Epithelial cell of alveolus of lung (primary cell): ENCODE measurements around the gene SLC16A8. TPM values are rescaled to one million over a fixed set of nuclear protein-coding genes. Genes with fewer than 3 reads are reported as not detected.

Experiments used
- total RNA-seq: library from RNA; depleted of rRNA; stranded (reverse); fragments of >200 nt; gene quantifications from 2 replicates; pipeline ENCODE4 v1.2.1, GENCODE V29; 2015

The SLC16A8 gene, protein sequence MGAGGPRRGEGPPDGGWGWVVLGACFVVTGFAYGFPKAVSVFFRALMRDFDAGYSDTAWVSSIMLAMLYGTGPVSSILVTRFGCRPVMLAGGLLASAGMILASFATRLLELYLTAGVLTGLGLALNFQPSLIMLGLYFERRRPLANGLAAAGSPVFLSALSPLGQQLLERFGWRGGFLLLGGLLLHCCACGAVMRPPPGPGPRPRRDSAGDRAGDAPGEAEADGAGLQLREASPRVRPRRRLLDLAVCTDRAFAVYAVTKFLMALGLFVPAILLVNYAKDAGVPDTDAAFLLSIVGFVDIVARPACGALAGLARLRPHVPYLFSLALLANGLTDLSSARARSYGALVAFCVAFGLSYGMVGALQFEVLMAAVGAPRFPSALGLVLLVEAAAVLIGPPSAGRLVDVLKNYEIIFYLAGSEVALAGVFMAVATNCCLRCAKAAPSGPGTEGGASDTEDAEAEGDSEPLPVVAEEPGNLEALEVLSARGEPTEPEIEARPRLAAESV
- 0.80 TPM in 1 of 2 replicates, not detected in the other for total RNA-seq

DNA sequence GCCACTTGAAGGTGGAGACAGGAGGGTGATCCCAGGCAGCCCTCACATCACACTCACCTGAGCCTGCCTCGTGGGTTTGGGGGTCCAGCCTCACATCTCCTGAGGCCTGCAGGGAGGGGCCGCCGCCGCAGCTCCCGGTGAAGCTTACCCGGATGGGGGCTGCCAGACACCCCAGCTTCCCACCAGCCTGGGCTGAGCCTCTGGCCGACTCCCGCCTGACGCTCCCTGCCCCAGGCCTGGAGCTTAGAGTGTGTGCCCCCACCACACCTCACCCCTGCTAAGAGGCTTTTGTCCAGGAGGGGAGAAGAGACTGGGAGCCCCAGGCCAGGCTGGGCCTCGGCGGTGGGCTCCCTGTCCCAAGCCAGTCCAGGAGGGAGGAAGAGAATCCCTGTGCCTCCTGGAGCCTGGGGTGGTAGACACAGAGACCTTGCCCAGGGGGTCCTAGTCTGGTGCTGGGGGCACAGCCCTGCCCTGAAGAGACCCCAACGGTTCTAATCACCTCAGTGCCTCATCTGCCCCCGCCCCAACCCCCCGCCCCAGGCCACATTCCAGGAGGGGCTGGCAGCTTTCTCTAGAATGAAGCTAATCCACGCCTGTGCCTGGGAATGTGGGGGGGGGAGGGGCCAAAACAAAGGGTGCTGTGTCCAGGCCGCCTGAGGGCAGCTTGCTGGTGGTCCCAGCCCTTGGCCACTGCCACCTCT lies at the start of gene SLC16A8:
SLC16A8 (minus strand) TSS at position 254 of the 701 bp plus-strand sequence. CDS start 1,311 bp downstream, outside the sequence.

DNA sequence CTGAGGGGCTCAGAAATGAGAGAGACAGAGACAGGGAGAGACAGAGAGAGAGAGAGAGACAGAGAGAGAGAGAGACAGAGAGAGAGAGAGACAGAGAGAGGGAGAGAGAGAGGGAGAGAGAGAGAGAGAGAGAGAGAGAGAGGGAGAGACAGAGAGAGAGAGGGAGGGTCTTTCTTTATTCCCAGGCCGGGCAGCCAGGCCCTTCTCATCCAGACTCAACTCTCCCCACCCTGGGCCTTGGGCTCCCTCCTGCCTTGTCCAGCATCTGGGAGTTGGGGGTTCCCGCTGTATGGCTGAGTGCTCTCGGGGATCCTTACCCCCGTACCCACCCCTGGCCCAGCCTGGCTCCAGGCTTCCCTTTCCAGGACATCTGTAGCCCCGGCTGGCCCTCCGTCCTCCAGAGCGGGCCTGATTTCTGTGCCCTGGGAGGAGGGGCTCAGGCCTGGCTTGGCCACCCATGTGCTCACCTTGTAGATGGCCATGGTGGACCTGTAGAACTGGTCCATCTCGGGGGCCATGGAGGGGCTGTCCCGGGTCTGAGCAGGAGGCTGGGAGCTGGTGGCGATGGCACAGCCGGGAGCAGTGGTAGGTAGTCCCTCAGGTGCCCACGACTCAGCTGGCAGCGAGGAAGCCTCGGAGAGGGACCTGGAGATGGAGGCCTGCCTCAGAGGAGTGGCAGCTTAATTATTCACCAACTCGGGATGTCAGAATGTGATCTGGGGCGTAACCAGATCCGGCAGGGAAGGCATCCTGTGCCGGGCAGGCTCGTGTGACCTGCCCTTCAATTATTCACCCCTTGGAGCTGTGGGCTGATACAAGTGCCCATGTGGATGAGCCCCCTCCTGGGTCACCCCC lies 26.3 kb upstream of the SLC16A8 start, which contains the start of gene BAIAP2L2:
BAIAP2L2 (minus strand) TSS at position 677 of the 855 bp plus-strand sequence; CDS start at position 518, 159 bp downstream.

DNA sequence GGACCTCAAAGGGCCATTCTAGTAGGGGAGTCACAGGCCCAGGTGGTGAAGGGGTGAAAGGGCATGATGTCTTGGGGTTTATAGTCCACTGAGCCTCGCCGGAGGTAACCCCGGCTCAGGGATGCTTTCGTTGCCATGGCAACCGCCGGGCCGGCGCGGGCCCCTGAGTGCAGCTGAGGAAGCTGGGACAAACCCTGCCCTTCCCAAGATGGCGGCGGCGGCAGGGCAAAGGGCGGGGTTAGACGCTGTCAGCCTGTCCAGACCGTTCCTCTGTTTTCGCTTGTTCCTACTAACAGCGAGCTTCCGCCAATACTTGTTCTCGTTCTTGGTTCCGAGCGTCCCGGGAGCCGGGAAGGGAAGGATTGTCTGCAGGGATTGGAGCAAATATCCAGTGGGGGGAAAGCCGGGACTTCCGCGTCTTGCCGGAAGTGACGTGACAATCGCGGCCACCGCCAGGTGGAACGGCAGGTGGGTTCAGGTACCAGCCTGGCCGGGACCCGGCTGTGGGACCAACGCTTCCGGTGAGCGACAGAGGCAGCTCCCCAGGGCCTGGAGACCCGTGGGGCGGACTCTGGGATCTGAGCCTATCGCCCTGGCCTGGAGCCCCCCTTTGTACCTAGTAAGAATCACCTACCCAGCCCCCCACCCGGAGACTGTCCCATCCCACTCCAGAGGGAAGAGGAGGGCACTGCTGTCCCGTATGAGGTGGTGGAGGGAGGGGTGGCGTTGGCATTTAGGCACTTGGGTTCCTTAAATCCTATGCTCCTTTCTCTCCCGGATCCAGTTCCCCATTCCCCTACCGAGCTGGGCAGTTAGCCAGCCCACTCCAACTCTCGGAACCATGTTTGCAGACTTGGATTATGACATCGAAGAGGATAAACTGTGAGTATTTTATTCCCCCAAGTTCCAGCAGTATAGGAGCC lies 26.8 kb downstream of the SLC16A8 start, which contains the start of gene PICK1:
PICK1 (plus strand) TSS at position 436 of the 923 bp plus-strand sequence; CDS start at position 842, 406 bp downstream.

Other genes starting within 250 kb of the SLC16A8 start
- gene ANKRD54, start 239.8 kb downstream of the SLC16A8 start, total RNA-seq: 30.6 and 47.8 TPM in 2 replicates
- gene EIF3L, start 234.8 kb downstream of the SLC16A8 start, total RNA-seq: 467 and 631 TPM in 2 replicates
- gene MICALL1, start 177.9 kb downstream of the SLC16A8 start, total RNA-seq: 10.7 and 21.2 TPM in 2 replicates
- gene C22orf23, start 130.6 kb downstream of the SLC16A8 start, total RNA-seq: 0.13 and 3.0 TPM in 2 replicates
- 72.3 and 86.5 TPM in 2 replicates for gene POLR2F, start 130.5 kb downstream of the SLC16A8 start, total RNA-seq
- not detected in 2 replicates for gene SOX10, start 99.6 kb downstream of the SLC16A8 start, total RNA-seq
- 5.2 and 16.8 TPM in 2 replicates for gene PICK1, start 26.8 kb downstream of the SLC16A8 start, total RNA-seq
- 0.13 and 4.4 TPM in 2 replicates for gene BAIAP2L2, start 26.5 kb upstream of the SLC16A8 start, total RNA-seq
- 3.5 and 25.9 TPM in 2 replicates for gene PLA2G6, start 97.6 kb upstream of the SLC16A8 start, total RNA-seq
- 34.0 and 48.6 TPM in 2 replicates for gene MAFF, start 117.8 kb upstream of the SLC16A8 start, total RNA-seq
- gene TMEM184B, start 188.8 kb upstream of the SLC16A8 start, total RNA-seq: 63.1 and 71.6 TPM in 2 replicates
- gene CSNK1E, start 233.2 kb upstream of the SLC16A8 start, total RNA-seq: 105 and 164 TPM in 2 replicates